Stimulated activated CD8-positive, alpha-beta memory T cell treated with anti-CD3 and anti-CD28 coated beads, Interleukin-12 subunit alpha, Interleukin-12 subunit beta, amount 100 ng/mL, for 24 hours (primary cell): ENCODE data around the gene SLC4A5.
"Not testable (repeated sequence)": the region's sequence is repeated elsewhere in the genome, so short reads cannot be mapped to it uniquely, and the experiment has no call there.

Experiments used
- DNase-seq: peaks from one replicate; pipeline ENCODE4 v3.0.0-alpha.2; 2020; ENCODE audit errors: extremely low read depth

SLC4A5 gene

DNA sequence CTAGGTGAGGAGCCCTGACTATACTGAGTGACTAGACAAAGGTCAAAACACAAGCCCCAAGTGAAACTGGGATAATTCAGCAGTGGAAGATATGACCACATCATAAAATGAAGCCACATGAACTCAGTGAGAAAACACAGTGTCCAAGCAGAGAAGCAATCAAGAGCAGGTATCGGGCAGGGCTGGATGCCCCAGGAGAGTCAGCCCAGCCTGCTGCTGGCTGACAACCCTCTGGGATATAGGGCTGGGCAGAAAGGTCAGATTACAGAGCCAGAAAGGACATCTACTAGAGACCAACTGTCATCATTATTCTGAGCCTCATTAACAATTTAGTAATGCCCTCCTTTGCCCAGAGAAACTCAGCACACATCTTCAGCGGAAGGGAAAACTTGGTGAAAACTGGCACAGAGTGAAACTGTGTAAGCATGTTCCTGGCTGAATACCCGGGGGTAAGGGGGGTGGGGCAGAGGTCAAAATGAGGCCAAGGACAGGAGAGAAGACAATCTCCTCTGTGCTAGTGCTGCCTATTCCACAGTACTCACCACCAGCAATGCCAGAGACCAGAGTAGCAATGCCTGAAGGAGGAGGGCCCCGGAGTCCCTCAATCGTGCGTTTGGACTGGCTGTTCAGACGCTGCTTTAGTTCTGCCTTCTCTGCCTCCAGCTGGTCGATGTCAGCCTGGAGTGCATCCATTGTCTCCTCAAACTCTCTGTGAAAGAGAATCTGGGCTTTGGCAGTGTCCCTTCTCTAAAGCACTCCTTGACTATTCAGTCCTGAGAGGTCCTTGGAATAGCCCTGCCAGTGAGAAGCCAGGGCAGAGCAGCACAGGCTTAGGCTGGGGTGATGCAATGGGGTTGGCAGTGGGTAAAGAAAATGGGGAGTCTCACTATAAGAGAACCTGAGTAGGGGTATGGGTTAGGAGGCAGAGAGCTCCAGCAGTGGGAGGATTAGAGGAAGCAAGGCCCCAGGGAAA, 21.6 kb upstream of the SLC4A5 start:
- DNase-seq = no peak

DNA sequence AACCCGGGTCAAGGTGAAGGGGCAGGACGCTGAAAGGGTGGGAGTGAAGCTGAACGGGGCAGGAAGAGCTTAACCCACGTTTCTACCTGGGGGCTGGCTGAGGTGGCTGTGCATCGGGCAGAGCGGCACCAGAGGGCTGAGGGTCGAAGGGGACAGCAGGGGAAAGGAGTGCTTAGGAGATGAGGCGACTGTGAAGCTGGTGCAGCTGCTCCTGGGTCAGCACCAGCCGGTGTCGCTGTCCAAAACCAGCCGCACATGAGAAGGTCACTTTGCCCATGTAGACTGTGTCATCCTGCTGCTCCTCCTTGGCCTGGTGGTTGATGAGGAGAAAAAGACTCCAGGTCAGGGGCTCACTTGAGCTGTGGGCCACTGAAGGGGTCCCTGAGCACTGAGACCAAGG, 18.1 kb upstream of the SLC4A5 start:
- DNase-seq = no peak

DNA sequence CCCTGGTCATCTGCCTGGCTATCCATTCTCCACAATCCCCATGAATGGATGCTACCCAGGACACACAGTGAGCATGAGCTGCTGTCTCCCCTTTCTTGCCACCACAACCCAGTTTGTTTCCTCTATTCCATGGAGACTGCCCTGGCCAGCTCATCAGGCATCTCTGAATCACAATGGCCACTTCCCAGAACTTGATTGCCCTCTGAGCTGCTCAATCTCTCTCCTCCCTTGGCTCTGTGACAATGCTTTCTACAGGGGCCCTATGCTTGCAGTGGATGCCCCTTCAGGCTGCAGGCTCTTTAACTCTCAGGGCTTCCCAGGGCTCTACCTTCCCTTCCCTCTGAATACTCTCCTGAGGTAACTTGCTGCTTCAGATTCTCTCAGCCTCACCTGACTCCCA, 14.4 kb upstream of the SLC4A5 start:
- no peak for DNase-seq

DNA sequence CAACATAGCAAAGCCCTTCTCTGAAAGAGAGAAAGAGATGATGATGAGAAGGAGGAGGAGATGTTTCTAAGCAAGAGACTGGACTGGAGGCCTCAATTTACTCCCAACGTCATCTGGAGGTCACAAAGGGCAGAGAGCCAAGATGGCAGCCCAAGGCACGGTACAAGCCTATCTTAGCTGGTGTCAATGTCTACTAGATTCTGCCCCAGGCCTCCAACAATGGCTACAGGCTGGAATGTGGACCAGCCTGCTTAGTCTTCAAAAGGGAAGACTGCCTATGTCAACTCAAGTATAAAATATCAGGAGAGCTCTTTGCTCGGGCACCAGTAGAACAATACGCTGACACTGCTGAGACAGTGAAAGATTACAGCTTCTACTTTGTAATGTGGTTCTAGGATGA, 6.7 kb upstream of the SLC4A5 start:
- DNase-seq = no peak

DNA sequence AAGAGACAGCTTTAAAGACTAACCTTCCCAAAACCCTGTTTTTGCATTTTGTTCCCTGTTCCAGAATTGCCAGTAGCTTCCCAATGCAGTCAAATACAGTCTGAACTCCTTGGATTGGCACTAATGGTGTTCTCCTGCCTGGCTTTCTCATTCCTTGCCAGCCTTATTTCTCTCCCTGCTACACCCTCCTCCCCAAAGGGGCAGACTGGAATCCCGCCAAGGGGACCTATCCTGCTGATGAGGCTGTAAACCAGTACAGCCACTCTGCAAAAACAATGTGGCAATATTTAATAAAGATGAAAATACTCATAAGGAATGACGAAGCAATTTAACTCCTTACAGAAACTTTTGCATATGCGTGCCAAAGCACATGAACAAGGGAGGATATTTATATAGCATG, 4.5 kb upstream of the SLC4A5 start:
- DNase-seq = no peak

DNA sequence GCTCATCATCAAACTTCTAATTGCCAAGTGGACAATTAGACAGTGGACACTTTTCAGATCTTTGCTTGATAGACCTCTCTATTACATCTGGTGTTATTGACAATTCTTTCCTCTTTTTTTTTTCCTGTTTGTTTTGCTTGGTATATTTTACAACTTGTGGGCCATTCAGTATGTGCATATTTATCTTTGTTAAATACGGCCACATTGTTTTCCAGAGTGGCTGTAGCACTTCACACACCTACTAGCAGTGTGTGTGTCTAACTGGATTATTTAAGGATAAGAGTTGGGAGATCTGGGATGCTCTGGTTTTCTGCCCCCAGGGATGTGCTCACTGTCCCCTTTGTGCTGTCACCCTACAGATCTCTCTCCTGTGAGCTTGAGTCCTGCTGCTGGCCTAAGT, 4.1 kb upstream of the SLC4A5 start:
- DNase-seq = no peak

DNA sequence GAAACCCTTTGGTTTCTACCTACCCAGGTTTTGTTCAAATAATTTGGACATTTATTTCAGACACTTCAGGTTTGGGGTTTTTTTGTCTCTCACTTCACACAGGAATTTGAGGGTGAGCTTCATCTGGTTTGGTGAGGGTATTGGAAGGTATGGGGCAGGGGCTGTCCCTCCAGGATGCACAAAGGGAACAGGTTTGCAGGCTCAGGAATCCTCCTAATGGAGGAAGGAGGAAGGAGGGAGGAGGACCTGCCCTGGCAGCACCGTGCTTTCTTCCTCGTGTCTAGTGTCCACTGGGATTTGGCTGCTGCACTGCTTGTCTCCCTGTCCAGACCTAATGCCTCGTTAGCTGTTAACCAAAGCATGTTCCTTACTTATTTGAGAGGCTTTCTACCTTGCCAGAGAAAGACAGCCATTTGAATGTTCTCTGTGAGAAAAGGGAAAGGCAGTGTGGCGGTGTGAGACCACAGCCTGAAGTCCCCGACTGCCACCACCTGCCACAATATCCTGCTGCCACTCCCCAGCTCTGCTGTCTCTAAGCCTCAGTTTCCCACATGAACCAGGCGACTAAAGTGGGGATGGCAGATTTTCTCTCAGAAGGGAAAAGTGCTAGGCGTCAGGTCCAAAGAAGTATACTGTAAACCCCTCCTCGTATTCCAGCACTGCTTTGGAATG, 2.2 kb upstream of the SLC4A5 start:
- DNase-seq = no peak

DNA sequence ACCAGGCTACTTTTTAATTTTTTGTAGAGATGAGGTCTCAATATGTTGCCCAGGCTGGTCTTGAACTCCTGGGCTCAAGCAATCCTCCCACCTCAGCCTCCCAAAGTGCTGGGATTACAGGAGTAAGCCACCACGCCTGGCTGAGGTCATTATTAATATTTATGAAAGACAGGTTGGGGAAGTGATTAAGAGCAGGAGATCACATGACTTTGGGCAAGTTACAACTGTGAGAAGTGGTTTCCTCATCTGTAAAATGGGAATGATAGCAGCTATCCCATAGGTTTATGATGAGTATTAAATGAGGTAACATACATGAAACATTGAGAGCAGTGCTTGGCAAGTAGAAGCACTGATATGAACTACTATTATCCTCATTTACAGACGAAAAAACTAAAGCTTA, 7.0 kb downstream of the SLC4A5 start:
- not testable (repeated sequence) for DNase-seq

DNA sequence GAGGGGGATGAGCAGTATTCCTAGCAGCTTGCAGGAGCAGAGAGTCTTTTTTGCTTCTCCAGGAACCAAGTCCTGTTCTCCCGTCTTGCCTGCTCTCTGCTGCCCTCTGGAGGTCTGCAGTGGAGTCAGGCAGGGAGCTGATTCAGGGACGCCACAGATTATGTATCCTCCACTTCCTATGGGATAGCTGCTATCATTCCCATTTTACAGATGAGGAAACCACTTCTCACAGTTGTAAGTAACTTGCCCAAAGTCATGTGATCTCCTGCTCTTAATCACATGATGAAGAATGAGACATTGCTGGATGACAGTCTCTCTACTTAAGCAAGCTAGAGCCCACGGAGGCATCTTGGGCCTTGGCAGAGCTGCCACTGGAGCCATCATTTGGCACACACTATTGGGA, 8.3 kb downstream of the SLC4A5 start:
- DNase-seq = peak; percentile 32

DNA sequence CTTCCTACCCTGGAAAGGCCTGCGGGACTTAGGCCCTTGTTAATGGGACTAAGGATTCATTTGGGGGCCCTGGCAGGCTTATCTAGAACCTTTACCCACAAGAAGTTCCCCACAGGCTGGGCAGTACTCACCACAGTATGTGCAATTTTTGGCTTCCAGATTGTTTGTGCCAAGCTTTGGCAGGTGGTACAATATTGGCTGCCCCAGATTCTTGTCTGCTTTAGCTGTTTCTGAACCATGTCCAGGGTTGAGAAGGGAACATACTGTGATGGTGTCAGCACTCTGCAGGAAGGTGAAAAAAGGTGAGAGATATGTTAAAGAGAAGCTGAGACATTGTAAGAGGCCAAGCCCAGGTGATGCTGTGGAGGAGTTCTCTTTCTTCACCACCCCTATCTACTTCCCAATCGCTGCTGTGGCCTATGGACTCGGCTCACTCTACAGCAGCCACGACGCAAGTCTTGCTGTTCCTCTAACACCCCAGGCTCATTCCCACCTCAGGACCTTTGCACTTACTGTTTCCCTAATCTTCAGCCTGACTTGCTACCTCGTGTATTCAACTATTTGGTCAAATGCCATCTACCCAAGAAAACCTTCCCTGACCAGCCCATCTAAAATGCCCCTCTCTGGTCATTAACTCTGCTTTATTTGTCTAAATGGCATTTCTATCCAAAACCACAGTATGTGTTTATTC, 9.2 kb downstream of the SLC4A5 start:
- no peak for DNase-seq

DNA sequence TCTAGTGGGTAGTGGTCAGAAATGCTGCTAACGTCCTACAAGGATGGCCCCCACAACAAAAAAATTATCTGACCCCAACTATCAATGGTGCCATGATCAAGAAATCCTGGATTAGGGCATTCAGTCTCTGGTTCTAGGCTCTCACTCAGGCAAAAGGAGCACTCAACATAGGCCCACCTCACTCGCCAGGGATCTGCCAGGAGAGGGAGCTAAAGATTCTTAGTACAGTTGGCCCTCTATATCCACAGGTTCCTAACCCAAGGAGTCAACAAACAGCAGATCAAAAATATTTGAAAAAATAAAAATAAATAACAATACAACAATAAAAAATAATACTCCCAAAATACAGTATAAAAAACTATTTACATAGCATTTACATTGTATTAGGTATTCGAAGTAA, 10.0 kb downstream of the SLC4A5 start:
- DNase-seq = no peak

DNA sequence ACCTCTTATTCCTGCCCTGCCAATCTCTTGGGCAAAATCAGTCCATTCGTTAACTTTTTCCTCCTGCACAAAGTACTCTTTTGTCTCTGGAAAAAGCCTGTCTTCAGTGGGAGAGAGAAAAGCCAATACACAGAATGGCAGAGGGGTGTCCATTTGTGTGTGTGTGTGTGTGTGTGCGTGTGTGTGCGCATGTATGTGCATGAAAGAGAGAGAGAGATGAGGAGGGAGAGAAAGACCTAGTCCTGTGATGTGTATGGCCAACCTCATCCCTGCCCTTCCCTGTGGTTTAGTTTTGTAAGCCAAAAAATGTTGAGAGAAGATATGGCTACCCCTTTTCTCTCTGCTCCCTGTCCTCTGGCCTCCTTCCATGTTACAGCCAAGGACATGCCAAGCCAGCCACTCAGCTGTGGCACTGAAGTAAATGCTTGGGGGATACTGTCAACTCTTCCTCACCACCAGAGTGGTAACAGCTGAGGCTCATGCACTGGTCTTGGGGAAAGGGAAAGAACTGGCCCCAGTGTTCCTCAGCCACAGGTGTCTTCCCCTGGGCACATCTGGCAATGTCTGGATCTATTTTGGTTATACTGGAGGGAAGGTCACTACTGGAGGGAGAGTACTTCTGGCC, 10.6 kb downstream of the SLC4A5 start:
- DNase-seq = no peak

DNA sequence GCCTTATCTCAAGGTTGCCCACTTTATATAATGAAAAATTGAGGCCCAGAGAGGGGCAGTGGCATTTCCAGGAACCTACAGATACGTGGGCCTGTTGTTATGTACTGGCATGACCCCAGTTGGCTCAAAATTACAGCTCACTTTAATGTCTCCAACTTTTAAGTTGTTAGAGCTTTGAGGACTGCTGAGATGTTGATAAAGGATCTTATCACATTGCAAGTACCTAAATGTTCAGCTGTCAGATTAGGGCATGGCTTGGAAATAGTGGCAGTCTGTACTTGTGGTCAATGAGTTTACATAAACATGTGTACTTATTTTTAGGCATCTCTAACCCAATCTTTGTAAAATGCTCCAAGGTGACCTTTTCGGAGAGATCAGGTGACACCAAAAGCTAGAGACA, 14.6 kb downstream of the SLC4A5 start:
- no peak for DNase-seq

DNA sequence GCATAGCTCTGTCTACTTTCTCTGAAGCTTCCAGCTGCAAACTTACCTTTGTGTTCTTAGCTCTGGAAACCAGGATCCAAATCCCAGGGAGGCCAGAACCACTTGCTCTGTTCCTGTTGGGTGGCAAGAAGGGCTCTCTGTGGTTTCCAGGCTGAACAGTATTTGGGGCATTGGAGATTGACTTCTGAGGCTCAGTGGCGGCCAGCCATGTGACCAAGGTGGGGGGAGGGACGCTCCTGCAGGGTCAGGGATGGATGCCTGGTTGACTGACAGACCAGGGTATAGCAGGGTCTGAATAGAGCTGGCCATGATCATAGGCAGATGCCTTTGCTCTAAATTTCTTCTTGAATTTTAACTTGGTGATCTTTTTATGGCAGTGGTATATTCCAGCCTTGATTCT, 15.1 kb downstream of the SLC4A5 start:
- no peak for DNase-seq

DNA sequence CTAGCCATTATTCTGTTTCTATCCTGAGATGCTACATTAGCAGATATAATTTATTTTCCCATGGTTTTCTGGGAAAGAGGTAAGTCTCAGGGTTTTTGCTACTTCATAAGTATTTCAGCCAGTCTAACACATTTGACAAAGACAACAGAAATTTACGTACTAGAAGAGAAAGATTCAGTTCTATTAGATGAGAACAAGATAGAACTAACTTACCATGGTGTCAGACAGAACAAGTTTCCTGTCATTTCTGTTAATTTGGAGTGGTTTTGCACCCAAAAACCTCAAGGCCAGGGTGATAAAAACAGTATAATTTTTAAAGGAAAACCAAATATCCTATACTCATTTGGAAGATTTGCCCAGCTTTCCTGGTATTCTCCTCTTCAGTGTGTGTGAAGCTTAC, 15.6 kb downstream of the SLC4A5 start:
- no peak for DNase-seq

DNA sequence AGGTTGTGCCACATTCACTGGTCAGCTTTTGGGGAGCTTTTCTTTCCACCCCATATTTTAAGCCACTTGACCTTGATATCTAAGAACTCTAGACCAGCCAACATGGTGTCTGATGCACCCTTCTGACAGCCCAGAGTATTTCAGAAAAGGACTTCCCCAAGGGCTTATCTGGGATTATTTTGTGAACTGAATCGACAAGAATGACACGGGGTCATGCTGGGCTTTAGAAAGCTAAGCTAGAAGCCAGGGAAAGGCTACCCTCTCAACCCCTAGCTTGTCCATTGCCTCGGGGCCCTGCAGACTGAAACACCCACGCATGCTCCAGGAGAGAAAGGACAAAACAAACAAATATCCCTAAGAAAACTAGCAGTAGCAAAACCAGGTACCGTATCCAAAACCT, 16.0 kb downstream of the SLC4A5 start:
- DNase-seq = no peak

DNA sequence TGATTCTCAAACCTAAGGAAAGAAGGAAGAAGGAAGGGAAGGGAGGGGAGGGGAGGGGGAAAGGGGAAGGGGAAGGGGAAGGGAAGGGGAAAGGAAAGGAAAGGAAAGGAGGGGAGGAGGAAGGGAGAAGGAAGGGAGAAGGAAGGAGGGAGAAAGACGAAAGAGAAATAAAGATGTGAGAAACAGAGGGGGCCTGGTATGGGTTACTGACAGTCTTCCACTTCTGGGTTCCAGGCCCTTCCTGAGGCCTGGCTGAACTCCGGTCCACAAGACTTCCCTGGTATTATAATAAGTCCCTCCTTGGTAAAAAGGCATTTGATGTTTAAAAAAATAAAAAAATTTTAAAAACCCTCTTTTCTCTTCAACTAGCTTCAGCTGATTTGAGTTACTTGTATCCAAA, 17.4 kb downstream of the SLC4A5 start:
- no peak for DNase-seq

DNA sequence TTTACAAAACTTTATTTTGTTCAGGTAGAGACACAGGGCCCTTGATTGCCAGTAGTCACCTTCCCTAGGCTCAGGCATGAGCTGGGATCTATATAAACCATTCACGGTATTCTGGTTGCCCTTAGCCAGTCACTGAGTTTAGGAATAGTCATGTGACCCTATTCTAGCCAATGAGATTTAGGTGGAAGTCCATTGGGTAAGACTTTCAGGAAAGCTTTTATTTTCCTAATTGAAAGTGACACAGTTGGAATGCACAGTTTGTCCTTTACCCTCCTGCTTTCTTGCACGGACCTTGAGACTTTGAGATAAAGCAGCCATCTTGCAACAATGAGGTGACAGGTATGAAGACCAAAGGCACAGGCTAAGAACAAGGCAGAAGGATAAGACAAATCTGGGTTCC, 21.5 kb downstream of the SLC4A5 start:
- DNase-seq = no peak

DNA sequence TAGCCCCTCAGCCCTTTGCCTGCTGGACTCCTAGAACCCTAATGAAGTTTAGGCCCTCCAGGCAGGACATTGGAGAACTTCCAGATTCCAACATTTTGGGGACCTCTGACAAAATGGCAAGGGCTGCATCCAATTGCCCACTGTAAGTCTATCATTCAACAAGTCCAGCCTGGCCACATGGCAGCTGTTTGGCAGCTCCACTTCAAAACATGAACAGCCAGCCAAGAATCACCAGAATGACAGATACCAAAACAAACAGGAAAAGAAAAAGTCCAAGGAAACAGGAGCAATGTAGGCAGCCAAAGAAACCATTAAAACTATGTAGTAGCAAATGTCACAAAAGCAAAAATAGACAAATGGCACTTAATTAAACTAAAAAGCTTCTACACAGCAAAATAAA, 25.5 kb downstream of the SLC4A5 start:
- no peak for DNase-seq

DNA sequence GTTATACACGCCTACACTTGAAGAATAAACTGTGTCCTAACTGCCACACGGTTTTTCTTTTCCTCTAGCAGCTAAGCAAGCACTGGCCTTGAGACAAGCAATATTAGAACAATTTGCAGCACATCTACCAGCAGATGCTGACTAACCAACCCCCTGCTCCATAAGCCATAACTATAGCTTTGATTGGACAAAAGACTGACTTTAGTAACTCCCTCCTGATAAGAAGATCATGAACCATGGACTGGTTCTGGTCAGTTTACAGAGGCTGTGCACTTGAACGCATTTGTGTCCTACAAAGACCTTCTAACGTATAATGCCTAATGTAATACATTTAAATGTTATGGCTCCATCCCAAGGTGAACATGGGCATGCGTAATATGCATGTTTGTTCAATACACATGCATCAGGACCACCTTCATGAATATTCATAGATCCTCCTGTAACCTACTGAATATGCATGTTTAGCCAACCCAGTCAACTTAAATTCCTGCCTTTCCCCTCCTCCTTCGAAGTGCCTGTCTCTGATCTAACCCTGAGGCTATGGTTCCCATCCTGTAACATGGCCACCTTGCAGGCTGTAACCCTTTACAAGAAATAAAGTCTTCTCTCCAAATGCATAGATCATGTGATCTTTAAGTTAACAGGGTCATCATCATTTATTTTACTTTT, 26.5 kb downstream of the SLC4A5 start:
- DNase-seq = no peak

DNA sequence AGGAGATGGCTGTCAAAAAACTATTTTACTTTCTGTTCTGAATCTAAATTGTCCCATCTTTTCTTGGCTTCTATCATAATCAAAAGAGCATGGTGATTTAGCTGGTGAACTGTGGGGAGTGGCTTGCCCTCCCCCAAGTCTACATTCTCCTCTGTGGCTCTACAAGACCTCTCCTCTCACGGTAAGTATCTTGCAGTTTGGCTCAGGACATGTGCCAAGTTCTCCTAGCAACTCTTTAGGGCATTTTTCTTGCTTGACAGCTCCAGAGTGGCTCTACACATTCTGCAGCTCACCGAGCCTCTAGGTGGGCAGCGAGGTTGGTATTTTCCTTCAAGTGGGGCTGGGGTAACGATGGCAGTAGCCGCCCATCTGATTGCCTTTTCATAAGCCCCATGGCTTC, 29.1 kb downstream of the SLC4A5 start:
- no peak for DNase-seq

DNA sequence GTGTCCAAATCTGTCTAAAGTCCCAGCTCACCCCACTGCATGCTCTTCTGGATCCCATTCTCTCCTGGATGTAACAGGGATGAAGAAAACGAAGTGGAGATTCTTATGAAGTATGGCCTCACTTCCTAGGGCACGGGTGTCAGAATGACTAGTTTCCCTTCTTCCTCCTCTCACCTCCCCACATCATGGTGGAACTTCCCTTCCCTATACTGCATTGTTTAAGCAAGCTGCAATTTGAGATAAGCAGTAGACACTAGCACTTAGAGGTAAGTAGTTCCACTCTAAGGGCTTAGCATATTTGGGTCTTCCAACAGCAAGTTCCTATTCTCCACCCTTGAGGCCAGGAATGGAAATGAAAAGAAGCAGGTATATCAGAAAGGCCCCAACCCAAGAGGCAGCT, 29.7 kb downstream of the SLC4A5 start:
- no peak for DNase-seq
